GM12873 (cell line): Measurements from ENCODE around the gene ARHGAP31.

ENCODE experiments used
- CTCF ChIP-seq: IDR thresholded peaks from 2 replicates; pipeline ENCODE4 v1.5.1; 2012; ENCODE audit warnings: low read depth, mild to moderate bottlenecking, moderate library complexity, low read length, control low read depth; ENCODE audit not compliant: insufficient read depth; ENCODE audit errors: missing control alignments

ARHGAP31 gene

GRCh38 chr3:119316313-119316670, 22.1 kb downstream of the ARHGAP31 start:
- TF ChIP-seq CTCF: no peak

GRCh38 chr3:119318876-119319275, 24.7 kb downstream of the ARHGAP31 start:
- no peak for TF ChIP-seq CTCF

GRCh38 chr3:119319311-119319710, 25.1 kb downstream of the ARHGAP31 start:
- no peak for TF ChIP-seq CTCF

GRCh38 chr3:119322021-119322834, 28.0 kb downstream of the ARHGAP31 start:
- TF ChIP-seq CTCF: no peak

GRCh38 chr3:119322835-119323722, 28.9 kb downstream of the ARHGAP31 start:
- TF ChIP-seq CTCF: no peak

GRCh38 chr3:119323723-119324085, 29.5 kb downstream of the ARHGAP31 start:
- no peak for TF ChIP-seq CTCF

- no peak for TF ChIP-seq CTCF
These were observed 30.7 kb downstream of the ARHGAP31 start for GRCh38 chr3:119324899-119325298.
